Cardiac fibroblast (primary cell): ENCODE data around the gene SLC10A3.

ENCODE experiments used
- DNase-seq, 2 donors: peaks; one replicate each; pipeline versions ENCODE4 v3.0.0 to v3.0.0-alpha.2; 2010; ENCODE audit warnings: low read depth in 2 of 2
- H3K4me3 ChIP-seq, 2 donors: replicated peaks in 1 of 2; 1 replicate in 1 of 2; 2 replicates in 1 of 2; pipeline ENCODE4 v1.5.1; 2011; ENCODE audit warnings: low read depth in 2 of 2, low read length in 2 of 2, mild to moderate bottlenecking in 2 of 2, moderate library complexity in 1 of 2
- TF ChIP-seq, protein P1 (sequence below): IDR thresholded peaks from one replicate; pipeline ENCODE4 v1.5.1; 2011; ENCODE audit warnings: low read depth, mild to moderate bottlenecking, low read length, inconsistent platforms

Gene SLC10A3

DNA sequence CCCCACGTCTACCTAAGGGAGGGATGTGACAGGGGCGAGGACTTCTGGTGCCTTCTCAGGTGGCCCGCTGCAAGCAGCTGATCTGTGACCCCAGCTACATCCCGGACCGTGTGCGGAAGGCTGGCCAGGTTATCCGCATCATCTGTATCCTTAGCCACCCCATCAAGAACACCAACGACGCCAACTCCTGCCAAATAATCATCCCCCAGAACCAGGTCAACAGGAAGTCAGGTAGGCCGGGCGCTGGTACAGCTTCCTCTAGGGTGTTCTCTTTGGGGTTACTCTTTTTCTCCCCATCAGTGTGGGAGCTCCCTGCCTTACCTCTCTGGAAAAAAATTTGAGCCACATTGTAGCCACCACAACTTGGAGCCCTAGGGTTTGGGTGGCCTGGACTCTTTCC is 48.9 kb downstream of the SLC10A3 start:
- no peak overlapping the region for H3K4me3 ChIP-seq
- DNase-seq = no peak
- TF ChIP-seq, protein P1, sequence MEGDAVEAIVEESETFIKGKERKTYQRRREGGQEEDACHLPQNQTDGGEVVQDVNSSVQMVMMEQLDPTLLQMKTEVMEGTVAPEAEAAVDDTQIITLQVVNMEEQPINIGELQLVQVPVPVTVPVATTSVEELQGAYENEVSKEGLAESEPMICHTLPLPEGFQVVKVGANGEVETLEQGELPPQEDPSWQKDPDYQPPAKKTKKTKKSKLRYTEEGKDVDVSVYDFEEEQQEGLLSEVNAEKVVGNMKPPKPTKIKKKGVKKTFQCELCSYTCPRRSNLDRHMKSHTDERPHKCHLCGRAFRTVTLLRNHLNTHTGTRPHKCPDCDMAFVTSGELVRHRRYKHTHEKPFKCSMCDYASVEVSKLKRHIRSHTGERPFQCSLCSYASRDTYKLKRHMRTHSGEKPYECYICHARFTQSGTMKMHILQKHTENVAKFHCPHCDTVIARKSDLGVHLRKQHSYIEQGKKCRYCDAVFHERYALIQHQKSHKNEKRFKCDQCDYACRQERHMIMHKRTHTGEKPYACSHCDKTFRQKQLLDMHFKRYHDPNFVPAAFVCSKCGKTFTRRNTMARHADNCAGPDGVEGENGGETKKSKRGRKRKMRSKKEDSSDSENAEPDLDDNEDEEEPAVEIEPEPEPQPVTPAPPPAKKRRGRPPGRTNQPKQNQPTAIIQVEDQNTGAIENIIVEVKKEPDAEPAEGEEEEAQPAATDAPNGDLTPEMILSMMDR = no peak

DNA sequence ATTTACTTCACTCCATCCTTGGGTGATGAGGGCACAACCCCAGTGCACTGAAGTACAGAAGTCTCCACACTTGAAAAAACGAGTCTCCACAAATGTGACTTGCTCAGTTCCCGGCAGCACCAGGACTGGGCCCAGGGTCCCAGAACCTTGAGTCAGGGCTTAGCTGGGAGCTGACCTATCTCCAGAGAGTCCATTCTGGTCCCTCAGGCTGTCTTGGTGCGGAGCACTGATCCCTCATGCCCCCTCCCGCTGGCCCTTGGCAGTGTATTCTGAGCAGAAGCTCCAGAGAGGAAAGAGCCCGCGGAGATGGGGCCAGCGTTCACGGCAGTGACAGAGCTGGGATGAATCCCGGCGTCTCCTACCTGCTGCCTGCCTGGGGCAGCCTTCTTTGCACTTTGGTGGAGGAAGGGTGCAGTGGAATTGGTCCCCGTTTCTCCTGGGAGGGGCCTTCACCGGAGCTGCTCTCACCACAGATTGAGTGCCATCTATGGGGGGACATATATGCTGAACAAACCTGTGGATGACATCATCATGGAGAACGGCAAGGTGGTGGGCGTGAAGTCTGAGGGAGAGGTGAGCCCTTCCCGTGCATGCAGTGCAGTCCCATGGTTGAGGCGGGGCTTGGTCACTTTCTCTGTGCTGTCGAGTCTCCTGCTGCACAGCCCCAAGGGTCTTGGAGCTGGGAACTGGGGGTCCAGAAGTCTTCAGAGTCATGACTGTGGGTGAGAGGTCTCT is 49.6 kb downstream of the SLC10A3 start:
- TF ChIP-seq, protein P1 = no peak
- H3K4me3 ChIP-seq = no peak overlapping the region
- no peak for DNase-seq

DNA sequence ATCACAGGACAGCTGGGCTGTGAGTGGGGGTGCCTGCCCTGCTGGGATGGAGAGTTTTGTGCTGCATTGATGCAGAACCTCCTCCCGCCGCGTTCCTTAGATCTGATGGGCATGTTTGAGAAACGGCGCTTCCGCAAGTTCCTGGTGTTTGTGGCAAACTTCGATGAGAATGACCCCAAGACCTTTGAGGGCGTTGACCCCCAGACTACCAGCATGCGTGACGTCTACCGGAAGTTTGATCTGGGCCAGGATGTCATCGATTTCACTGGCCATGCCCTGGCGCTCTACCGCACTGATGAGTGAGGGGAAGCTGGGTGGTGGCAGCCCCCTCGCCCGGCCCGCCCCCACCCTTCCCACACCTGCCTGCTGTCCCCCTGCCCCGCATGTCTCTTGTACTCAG is 50.6 kb downstream of the SLC10A3 start:
- TF ChIP-seq, protein P1 = no peak
- no peak overlapping the region for H3K4me3 ChIP-seq
- DNase-seq = no peak

DNA sequence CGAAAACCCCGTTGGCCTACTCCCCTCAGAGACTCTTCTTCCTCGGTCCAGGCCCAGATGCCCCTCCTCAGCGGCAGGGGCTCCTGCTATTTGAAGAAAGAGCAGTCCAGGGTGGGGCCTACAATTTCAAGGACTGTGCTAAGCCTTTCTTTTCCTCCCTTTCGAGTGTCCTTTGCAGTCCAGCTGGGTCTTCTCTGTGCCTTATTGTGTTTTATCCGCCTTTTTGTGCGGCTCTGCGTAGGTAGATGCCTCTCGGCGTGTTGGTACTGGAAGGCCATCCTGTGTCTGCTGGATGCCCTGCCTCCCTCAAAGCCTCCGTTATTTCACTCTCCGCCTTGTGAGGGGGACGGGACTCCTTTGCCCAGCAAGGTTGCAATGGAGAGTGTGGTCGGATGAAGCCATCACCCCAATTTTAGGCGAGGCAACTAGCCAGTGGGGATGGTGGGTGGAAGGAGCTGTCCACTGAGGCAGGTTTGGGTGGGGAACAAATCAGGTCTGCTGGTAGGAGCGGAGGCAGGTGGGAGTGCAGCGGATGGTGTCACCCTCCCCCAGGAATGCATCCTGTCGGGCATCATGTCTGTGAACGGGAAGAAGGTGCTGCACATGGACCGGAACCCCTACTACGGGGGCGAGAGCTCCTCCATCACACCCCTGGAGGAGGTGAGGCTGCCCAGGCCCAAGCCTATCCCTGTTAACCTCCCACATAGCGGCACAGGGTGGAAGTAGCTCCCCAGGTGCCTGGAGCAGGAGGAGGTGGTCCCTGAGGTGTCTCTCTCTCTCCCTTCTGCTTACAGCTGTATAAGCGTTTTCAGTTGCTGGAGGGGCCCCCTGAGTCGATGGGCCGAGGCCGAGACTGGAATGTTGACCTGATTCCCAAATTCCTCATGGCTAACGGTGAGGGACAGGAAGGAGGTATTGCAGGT is 52.2 kb downstream of the SLC10A3 start:
- TF ChIP-seq, protein P1 = no peak
- no peak for DNase-seq
- H3K4me3 ChIP-seq = peak overlapping the region; percentile 67 to 70
